HepG2 (cell line): ENCODE data around the gene MAST1. TPM values are rescaled to one million over a fixed set of nuclear protein-coding genes. Genes with fewer than 3 reads are reported as not detected.

Experiments
- ASH2L ChIP-seq: fragments of 300-600, 200-600 bp; sonication (generic); IDR thresholded peaks from 2 replicates; pipeline ENCODE4 v1.7.0; 2017; ENCODE audit warnings: low read depth, mild to moderate bottlenecking, moderate library complexity, mixed read lengths, low read length; ENCODE audit not compliant: insufficient read length
- GATA4 ChIP-seq: sonication (generic); IDR thresholded peaks from 2 replicates; pipeline ENCODE4 v1.6.1; 2016; ENCODE audit warnings: antibody characterized with exemption, low read depth, borderline replicate concordance
- GFI1 ChIP-seq: sonication (generic); formaldehyde crosslinking; IDR thresholded peaks from 2 replicates; pipeline ENCODE4 v1.5.0; 2020; ENCODE audit warnings: missing genetic modification reagents, mild to moderate bottlenecking, borderline replicate concordance
- HDAC2 ChIP-seq: sonication (generic); formaldehyde crosslinking; IDR thresholded peaks from 2 replicates; pipeline ENCODE4 v1.4.0; 2020; ENCODE audit warnings: missing genetic modification reagents
- HNF4G ChIP-seq, 2 experiments: sonication (generic) in 1 of 2; formaldehyde crosslinking in 1 of 2; IDR thresholded peaks; 2 replicates each; pipeline versions ENCODE4 v1.4.0 to v1.6.1; 2011 to 2020; ENCODE audit warnings: borderline replicate concordance in 2 of 2, low read depth in 2 of 2, mild to moderate bottlenecking in 2 of 2, low read length in 1 of 2, missing genetic modification reagents in 1 of 2, moderate library complexity in 1 of 2
- HOXA3 ChIP-seq: sonication (generic); formaldehyde crosslinking; IDR thresholded peaks from 2 replicates; pipeline ENCODE4 v1.5.0; 2020; ENCODE audit warnings: missing genetic modification reagents
- MYC ChIP-seq: sonication (generic); formaldehyde crosslinking; IDR thresholded peaks from 2 replicates; pipeline ENCODE4 v1.9.0; 2021; ENCODE audit warnings: missing genetic modification reagents, borderline replicate concordance
- NBN ChIP-seq: fragments of 450-650 bp; conservative IDR thresholded peaks from 2 replicates; pipeline ENCODE4 v1.6.1; 2017
- POLR2A ChIP-seq, 2 experiments: IDR thresholded peaks; 2 replicates each; pipeline ENCODE4 v1.6.1; 2011; ENCODE audit warnings: low read depth in 2 of 2, low read length in 2 of 2, mild to moderate bottlenecking in 1 of 2, moderate library complexity in 1 of 2; ENCODE audit not compliant: insufficient read depth in 1 of 2
- RXRA ChIP-seq: sonication (generic); formaldehyde crosslinking; IDR thresholded peaks from 2 replicates; pipeline ENCODE4 v1.5.1; 2020; ENCODE audit warnings: missing genetic modification reagents
- SOX13 ChIP-seq, 3 experiments: fragments of 450-650 bp in 1 of 3; sonication (generic) in 1 of 3; formaldehyde crosslinking in 1 of 3; IDR thresholded peaks in 2 of 3; conservative IDR thresholded peaks in 1 of 3; 2 replicates each; pipeline versions ENCODE4 v1.5.0 to v1.6.1; 2016 to 2020; ENCODE audit warnings: antibody characterized with exemption in 1 of 3, mild to moderate bottlenecking in 1 of 3, missing compliant biosample characterization in 1 of 3, missing genetic modification reagents in 1 of 3, moderate library complexity in 1 of 3
- SP4 ChIP-seq: sonication (generic); formaldehyde crosslinking; IDR thresholded peaks from 2 replicates; pipeline ENCODE4 v1.8.1; 2023; ENCODE audit warnings: mild to moderate bottlenecking, missing genetic modification reagents
- TMF1 ChIP-seq: sonication (generic); formaldehyde crosslinking; IDR thresholded peaks from 2 replicates; pipeline ENCODE4 v1.8.1; 2022; ENCODE audit warnings: low read depth, missing genetic modification reagents
- ZKSCAN5 ChIP-seq: sonication (generic); formaldehyde crosslinking; IDR thresholded peaks from 2 replicates; pipeline ENCODE4 v1.5.1; 2020; ENCODE audit warnings: mild to moderate bottlenecking, missing genetic modification reagents
- ZMYM3 ChIP-seq: sonication (generic); formaldehyde crosslinking; IDR thresholded peaks from 2 replicates; pipeline ENCODE4 v1.5.1; 2020; ENCODE audit warnings: mild to moderate bottlenecking, missing genetic modification reagents
- ZNF777 ChIP-seq: sonication (generic); formaldehyde crosslinking; IDR thresholded peaks from 2 replicates; pipeline ENCODE4 v1.4.0; 2020; ENCODE audit warnings: missing genetic modification reagents
- polyA plus RNA-seq, 8 experiments: library from polyadenylated mRNA; depleted of rRNA in 3 of 8; stranded (reverse) in 7 of 8; unstranded in 1 of 8; fragments of >200 nt; fragmentation: Illumina TruSeq in 4 of 8; extraction: Trizol in 4 of 8; gene quantifications; 2 replicates each; pipeline versions ENCODE4 v1.2.1 to v1.2.3, GENCODE V29; 2011 to 2016; ENCODE audit warnings: low read depth in 4 of 8, missing spikeins in 1 of 8, mixed read lengths in 1 of 8; ENCODE audit not compliant: insufficient read depth in 1 of 8
- total RNA-seq, 5 experiments: library from RNA; depleted of rRNA; stranded (reverse); fragments of >200 nt; fragmentation: Illumina TruSeq; extraction: Trizol; gene quantifications; 2 replicates each; pipeline ENCODE4 v1.2.3, GENCODE V29; 2016; ENCODE audit warnings: low read depth in 1 of 5
- TF ChIP-seq, protein P1 (sequence below): sonication (generic); formaldehyde crosslinking; IDR thresholded peaks from 2 replicates; pipeline ENCODE4 v1.4.0; 2020; ENCODE audit warnings: mild to moderate bottlenecking, low read depth, missing genetic modification reagents
- TF ChIP-seq, protein P2 (sequence below): sonication (generic); formaldehyde crosslinking; IDR thresholded peaks from 2 replicates; pipeline ENCODE4 v1.9.0; 2021; ENCODE audit warnings: missing genetic modification reagents, mild to moderate bottlenecking, borderline replicate concordance
- TF ChIP-seq, protein P3 (sequence below): sonication (generic); formaldehyde crosslinking; IDR thresholded peaks from 2 replicates; pipeline ENCODE4 v1.4.0; 2020; ENCODE audit warnings: missing genetic modification reagents
- TF ChIP-seq, protein P4 (sequence below): sonication (generic); formaldehyde crosslinking; IDR thresholded peaks from 2 replicates; pipeline ENCODE4 v1.8.0; 2022; ENCODE audit warnings: low read depth, missing genetic modification reagents

Gene MAST1
- total and polyA plus RNA-seq, 2 of the 13 experiments (the other 11 are each of a cell fraction or from before 2014, with no cell fraction given), result 0.73 to 4.7 TPM

DNA sequence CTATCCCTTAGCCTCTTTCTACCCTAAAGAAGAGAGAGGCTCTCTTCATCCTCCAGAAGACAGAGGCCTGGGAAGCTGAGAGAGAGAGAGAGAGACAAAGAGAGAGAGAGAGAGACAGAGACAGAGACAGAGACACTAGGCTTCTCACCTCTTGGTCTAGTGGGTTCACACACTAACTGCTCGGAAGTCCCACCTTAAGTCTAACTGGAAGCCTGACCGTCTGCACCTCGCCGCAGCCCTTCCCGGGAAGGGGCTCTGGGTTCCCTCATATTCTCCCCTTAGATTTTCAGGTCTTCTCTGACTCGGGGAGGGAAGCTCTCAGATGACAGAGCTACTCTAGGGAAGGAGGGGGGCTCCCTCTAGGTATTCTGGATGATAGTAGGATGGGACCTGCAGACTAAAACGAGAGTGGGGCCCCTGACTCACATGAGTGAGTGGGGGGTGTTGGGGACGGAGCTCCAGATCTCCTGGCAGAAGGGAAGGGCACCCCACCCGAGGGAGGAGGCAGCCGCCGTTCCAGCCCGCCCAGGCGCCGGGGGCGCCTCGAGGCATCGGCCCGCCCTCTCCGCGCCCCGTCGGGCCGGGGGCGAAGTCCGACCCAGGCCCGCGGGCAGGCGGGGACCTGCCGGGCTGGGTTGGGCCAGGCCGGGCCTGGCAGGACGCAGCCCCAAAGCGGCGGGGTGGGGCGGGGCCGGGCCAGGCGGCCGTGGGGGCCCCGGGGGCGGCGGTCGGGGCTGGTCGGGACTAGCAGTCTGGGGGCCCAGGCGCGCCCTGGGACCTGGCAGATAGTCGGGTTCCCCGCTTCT lies 49.0 kb upstream of the MAST1 start (continued):
- TF ChIP-seq, protein P1, sequence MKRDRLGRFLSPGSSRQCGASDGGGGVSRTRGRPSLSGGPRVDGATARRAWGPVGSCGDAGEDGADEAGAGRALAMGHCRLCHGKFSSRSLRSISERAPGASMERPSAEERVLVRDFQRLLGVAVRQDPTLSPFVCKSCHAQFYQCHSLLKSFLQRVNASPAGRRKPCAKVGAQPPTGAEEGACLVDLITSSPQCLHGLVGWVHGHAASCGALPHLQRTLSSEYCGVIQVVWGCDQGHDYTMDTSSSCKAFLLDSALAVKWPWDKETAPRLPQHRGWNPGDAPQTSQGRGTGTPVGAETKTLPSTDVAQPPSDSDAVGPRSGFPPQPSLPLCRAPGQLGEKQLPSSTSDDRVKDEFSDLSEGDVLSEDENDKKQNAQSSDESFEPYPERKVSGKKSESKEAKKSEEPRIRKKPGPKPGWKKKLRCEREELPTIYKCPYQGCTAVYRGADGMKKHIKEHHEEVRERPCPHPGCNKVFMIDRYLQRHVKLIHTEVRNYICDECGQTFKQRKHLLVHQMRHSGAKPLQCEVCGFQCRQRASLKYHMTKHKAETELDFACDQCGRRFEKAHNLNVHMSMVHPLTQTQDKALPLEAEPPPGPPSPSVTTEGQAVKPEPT (CRISPR knock-in tag), result 0 out of 2 replicates have a peak, but pooled peaks have one; percentile 9
- TF ChIP-seq RXRA (CRISPR knock-in tag) (no peak), MYC (CRISPR knock-in tag) (0 out of 2 replicates have a peak, but pooled peaks have one; percentile 2), HOXA3 (CRISPR knock-in tag) (no peak), TMF1 (no peak), SOX13 (IDR thresholded peaks at IDR 0.05) (no peak), SOX13 (CRISPR knock-in tag; conservative IDR thresholded peaks at IDR 0.05 in 1 of 2, IDR thresholded peaks at IDR 0.05 in 1 of 2) (no peak), ZMYM3 (CRISPR knock-in tag) (peak; percentile 96), ZKSCAN5 (CRISPR knock-in tag) (no peak), ZNF777 (CRISPR knock-in tag) (peak; percentile 93), SP4 (CRISPR knock-in tag) (0 out of 2 replicates have a peak, but pooled peaks have one; percentile 0), GFI1 (CRISPR knock-in tag) (0 out of 2 replicates have a peak, but pooled peaks have one; percentile 8), ASH2L (peak; percentile 4), HNF4G (IDR thresholded peaks at IDR 0.05; ENCODE audit: borderline replicate concordance, low read depth, low read length) (peak; percentile 80), HNF4G (CRISPR knock-in tag; IDR thresholded peaks at IDR 0.05; ENCODE audit: borderline replicate concordance, low read depth) (no peak; the same call in 1 of the 2 replicates), POLR2A (IDR thresholded peaks at IDR 0.05; ENCODE audit: insufficient read depth in 1 of 2, low read depth in 2 of 2, low read length in 2 of 2) (peak in 1 of 2 experiments; percentile 46; a peak in 2 of 4 replicates), GATA4 (no peak), NBN (no peak), HDAC2 (CRISPR knock-in tag) (no peak)
- TF ChIP-seq, protein P2, sequence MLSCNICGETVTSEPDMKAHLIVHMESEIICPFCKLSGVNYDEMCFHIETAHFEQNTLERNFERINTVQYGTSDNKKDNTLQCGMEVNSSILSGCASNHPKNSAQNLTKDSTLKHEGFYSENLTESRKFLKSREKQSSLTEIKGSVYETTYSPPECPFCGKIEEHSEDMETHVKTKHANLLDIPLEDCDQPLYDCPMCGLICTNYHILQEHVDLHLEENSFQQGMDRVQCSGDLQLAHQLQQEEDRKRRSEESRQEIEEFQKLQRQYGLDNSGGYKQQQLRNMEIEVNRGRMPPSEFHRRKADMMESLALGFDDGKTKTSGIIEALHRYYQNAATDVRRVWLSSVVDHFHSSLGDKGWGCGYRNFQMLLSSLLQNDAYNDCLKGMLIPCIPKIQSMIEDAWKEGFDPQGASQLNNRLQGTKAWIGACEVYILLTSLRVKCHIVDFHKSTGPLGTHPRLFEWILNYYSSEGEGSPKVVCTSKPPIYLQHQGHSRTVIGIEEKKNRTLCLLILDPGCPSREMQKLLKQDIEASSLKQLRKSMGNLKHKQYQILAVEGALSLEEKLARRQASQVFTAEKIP, result no peak
- TF ChIP-seq, protein P3, sequence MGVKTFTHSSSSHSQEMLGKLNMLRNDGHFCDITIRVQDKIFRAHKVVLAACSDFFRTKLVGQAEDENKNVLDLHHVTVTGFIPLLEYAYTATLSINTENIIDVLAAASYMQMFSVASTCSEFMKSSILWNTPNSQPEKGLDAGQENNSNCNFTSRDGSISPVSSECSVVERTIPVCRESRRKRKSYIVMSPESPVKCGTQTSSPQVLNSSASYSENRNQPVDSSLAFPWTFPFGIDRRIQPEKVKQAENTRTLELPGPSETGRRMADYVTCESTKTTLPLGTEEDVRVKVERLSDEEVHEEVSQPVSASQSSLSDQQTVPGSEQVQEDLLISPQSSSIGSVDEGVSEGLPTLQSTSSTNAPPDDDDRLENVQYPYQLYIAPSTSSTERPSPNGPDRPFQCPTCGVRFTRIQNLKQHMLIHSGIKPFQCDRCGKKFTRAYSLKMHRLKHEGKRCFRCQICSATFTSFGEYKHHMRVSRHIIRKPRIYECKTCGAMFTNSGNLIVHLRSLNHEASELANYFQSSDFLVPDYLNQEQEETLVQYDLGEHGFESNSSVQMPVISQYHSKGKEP (CRISPR knock-in tag), result no peak
- TF ChIP-seq, protein P4, sequence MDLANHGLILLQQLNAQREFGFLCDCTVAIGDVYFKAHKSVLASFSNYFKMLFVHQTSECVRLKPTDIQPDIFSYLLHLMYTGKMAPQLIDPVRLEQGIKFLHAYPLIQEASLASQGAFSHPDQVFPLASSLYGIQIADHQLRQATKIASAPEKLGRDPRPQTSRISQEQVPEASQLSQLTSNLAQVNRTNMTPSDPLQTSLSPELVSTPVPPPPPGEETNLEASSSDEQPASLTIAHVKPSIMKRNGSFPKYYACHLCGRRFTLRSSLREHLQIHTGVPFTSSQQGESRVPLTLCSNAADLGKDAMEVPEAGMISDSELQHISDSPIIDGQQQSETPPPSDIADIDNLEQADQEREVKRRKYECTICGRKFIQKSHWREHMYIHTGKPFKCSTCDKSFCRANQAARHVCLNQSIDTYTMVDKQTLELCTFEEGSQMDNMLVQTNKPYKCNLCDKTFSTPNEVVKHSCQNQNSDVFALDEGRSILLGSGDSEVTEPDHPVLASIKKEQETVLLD, result no peak
